Bone marrow (tissue), 2 donors: Measurements from ENCODE around the gene TGFB2.

Experiments
- DNase-seq, 2 donors: peaks; one replicate each; lab custom pipeline; 2025; lab: John Stamatoyannopoulos, UW

TGFB2 gene

DNA sequence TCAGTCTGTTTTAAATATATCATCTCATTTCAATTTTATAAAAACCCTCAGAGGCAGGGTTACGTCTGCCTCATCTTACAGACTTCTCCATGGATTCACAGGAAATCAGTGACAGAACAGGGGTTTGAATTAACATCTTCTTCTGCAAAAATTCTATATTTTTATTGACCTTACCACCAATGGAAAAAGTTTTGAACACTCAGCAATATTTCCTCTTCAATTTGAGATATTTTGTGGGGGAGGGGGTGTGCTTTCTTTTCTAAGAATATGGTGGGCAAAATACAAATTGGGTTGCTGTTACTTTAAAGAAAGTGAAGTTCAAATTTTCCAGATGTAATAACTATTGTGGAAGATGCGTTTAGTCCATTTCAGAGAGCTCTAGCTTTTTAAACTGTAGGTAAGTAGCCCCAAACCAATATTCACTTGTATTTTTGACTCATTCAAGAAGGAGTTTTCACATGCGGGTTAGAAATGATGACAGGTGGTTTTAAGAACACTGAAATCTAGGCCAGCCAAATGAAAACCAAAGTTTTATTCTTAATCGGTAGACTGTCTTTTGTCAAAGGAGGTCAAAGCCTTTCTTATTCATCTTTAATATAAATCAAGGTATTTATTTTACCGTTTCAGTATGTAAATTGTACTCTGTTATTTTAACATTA is 17.4 kb downstream of the TGFB2 start:
- no peak for DNase-seq

DNA sequence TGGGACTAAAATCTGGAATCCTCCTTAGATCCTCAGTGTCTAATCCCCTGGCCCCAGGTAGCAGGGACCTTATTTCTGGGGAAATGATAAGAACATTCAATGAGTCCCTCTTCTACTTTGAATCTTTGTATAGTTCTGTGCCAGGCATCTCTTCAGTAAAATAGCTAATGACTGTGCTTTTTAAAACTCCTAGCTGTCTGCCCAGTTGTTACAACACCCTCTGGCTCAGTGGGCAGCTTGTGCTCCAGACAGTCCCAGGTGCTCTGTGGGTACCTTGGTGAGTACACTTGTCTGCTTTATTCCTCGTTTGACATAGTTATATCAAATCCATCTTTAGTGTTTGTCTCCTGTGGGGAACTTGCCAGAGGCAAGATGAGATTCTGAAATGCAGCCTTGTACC is 18.0 kb downstream of the TGFB2 start:
- no peak for DNase-seq

DNA sequence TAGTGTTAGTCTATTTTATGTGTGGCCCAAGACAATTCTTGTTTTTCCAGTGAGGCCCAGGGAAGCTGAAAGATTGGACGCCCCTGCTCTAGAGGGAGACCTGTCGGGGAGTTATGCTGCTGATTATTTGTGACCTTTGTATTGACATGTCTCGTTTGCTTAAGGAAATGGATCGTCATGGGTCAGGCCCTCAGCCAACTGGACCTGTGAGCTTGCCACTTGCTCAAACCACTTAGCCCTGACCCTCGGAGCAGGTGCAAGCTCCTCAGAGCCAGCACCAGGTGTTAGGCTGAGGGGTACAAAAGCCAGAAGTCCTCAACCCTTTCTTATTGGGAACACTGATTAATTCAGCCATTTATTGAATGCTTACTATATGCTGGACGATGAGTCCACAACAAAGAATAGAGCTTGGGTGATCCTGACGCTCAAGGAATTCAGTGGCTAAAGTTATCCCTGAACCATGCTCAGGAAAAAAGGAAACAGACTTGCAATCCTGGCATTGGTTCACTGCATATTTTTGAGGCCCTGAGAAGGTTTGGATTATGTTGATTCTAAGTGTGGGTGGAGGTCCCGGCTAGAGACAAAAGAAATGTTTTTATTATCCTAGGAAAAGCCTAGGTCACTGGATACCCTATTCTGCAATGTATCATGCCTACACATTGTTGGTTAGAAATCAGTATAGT is 19.0 kb downstream of the TGFB2 start:
- DNase-seq = no peak

DNA sequence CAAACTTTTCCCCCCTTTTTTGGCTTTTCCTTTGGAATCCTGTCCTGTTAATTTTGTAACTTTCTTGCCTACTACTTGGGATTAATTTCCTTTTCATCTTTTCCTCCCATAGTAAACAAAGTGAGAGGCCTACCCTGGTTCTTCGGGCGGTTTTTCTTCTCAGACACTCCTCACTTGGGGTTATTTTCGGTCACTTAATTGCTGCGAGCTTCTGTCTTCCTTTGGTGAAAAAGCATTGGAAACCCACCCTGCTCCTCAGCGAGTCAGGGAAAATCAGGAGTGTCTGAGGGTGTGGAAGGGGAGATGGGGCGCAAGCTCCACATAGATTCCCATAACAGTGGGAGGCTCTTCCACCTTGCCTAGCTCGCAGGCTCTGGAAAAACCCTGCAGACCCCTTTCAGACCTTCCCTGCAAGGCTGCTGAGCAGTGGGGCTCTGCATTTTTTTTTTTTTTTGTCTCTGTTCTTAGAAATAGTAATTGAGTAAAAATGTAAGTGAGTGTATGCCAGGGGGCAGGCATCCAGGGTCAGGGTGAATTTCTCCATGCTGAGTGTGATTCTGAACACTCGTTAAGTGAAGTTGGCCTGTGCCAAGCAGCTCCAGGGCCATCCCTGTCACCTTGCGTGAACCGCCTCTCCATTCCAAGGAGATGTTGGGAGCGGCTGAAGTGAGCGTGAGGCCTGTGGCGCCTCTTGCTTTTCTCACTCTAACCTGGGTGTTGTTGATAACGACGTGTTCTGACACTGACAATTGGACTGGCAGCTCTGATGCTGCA is 20.3 kb downstream of the TGFB2 start:
- DNase-seq = no peak

DNA sequence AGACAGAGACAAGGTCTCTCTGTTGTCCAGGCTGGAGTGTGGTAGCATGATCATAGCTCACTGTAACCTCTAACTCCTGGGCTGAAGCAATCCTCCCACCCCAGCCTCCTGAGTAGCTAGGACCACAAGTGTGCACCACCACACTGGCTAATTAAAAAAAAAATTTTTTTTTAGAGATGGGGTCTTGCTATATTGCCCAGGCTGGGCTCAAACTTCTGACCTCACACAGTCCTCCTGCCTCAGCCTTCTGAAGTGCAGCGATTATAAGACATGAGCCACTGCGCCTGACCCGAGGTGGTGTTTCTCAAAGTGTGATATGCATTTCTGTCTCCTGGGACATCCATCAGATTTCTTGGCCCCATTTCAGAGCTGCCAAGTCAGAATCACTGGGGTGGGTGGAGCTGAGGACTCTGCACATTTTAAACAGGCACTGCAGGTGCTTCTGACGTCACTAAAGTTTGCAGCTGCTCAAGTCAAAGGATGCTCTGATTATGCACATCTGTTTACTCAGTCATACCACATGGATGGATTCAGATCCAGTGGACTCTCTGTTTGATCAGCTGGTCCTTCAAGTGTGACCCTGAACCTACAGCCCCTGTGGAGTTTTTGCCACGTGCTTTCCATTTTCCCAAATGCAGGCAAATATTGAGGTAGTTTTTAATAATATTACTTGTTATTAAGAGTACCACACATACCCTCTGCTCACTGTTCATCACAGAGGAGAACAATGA is 21.4 kb downstream of the TGFB2 start:
- DNase-seq = no peak

DNA sequence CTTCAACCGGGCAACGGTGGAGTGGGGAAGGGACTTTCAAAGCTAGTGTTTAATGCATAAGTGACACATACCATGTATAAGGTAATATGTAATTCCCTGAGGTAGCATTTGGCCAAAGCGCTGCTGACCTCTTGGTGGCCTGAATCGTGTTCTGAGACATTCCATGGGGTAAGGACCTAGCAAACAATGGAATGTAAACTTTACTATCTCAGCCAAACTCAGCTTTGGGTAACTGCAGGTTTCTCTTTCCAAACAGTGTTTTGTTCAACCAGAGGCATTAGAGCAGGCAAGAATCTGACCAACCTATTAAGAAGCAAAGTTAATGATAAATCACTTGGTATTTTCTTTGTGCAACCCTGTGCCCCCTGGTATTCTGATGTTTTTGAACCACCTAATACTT is 22.0 kb downstream of the TGFB2 start:
- DNase-seq = no peak

DNA sequence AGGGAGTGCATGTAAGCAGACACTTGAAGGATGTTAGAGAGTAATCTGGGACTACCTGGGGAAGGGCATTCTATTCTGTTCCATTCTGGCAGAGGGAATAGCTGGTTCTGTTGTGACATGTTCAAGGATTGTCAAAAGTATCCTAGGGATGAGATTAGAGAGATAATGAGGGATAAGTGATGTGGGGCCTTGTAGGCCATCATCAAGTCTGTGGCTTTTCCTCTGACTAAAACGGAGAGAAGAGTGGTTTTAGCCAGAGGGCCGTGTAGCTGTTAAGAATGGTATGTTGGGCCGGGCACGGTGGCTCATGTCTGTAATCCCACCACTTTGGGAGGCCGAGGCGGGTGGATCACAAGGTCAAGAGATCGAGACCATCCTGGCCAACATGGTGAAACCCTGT is 23.6 kb downstream of the TGFB2 start:
- no peak for DNase-seq

DNA sequence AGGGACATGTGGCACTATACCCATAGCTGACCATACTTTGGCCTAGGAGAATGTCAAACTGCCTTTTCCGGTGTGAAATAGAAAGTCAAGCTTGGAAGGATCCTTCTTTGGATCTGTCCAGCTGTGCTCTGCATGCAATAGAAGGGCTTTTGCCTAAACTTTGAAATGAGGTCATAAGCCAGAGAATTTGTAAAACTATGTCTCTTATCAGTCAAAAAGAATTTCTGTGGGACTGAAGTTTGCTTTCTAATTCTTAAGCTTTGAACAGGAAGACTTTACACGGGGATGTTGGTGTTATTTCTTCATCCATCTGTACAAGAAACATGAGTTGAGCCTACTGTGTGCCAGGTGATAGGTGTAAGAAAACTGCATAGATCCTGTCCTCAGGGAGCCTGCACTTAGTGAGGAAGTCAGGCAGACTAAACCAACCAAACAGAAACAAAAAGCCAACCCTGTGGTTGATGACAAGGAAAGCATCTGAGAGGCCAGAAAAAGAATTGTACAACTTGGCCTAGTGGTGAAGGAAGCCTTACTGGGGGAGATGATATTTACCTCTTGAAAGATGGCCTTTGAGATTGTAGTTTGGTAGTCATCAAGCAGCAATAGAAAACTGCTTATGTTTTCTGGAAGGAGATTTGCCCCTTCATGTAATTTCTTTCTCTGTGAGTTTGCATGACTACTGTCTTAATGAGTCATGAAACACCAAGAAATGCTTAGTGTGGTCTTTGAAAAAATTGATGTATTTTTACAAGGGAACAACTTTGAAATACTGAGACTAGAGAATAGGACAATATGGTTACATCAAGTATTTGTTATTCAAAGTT is 24.8 kb downstream of the TGFB2 start:
- no peak for DNase-seq

DNA sequence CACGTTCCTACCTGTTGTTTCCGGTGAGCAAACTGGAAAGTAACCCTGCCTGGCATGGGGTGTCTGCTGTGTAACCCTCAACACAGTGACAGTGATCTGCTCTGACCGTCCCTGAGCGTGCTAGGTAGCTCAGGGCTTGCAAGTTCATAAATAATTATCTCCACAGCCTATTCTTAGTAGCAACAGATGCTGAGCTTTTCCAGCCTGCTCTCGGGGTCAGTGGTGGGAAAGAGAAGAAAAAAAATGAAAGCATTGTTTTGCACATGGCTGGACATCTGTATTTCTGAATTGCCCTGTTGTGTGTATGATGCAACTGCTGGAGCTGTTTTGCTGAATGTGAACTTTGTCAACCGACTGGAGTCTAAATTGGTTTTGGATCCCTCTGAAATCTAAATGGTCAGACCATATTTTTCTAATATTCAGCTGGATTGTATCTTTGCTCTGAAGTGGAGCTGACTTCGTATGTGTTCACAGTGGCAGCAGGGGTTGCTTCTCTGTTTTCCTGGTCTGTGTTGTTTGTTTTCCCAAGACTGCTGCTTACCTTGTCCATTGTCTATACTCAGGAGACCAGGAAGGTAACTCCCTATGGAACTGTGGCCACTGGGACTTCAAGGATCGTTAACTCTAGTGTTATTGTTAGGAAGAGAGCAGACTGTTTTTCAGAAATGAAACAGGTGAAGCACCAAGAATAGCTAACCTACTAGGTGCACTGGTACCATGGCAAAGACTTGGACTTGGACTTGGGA is 27.0 kb downstream of the TGFB2 start:
- no peak for DNase-seq

DNA sequence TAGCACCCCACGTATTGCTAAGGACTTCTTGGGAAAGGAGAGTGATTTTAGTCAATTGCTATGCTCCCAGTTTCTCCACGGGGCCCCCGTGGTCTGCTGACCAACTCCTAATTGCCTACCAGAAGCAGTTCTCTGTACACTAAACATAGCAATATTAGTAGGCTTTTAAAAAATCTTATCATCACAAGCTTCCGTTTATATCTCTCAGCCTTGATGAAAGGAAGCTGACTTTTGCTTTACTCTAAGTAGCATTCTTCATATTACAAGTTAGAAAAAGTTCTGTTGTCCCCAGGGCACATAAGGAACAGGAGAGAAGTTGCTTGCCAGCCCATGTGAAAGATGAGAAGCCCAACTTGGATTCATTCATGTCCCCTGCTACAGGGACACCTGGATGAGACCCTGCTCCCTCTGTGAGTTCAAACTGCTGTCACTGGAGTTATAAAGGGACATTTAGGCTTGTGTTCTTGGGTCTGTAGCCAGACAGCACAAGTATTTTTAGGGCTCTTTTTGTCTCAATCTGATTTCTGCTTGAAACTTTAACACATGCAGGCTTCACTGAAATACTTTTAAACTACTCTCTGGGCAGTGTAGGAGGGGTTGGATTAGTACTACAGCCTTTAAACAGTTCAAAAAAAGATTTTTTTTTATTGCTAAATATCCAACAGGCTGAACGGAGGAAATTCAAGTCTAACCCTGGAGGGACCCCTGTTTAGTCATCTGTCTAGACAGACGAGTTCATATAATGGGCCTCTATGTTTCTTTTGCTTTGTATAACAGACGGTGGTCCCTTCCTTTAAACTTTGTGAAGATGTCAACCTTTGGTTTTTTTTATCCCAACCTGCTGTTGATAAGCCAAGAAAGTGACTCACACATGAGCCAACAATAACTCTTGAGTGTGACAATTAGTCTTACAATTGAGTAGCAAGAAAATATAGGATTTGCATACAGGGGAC is 29.5 kb downstream of the TGFB2 start:
- DNase-seq = no peak

DNA sequence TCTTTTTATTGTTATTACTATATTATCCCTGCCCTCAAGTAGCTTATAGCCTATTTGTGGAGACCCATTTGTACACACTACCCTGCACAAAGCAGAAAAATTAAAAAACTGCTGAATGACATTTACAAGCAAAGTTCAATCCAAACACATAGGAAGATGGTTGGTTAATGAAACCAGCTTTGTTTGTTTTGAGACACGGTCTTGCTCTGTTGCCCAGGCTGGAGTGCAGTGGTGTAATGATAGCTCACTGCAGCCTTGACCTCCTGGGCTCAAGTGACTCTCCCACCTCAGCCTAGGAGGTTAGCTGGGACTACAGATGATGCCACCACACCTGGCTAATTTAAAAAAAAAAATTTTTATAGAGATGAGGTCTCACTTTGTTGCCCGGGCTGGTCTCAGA is 31.6 kb downstream of the TGFB2 start:
- no peak for DNase-seq

DNA sequence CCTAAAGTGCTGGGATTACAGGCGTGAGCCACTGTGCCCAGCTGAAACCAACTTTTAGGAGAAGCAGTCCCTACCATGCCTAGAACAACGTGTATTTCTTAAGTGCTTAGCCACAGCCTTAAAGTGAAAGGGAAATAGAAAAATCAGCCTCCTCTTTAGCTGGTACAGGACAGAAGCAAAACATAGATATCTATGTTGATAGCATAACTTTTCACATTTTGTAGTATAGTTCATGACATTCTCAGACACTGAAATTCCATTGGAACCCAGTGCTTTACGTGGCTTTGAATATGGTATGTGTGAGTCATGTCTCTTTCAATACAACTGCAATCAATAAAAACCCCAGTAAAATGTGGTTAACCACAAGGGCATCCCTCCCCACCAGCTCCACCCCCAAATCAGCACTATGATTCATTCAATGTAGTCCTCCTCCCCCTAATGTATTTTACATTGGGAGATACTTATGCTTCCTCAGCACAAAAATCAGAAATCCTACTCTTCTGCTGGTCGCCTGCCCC is 32.1 kb downstream of the TGFB2 start:
- DNase-seq = peak; percentile 2 to 21

DNA sequence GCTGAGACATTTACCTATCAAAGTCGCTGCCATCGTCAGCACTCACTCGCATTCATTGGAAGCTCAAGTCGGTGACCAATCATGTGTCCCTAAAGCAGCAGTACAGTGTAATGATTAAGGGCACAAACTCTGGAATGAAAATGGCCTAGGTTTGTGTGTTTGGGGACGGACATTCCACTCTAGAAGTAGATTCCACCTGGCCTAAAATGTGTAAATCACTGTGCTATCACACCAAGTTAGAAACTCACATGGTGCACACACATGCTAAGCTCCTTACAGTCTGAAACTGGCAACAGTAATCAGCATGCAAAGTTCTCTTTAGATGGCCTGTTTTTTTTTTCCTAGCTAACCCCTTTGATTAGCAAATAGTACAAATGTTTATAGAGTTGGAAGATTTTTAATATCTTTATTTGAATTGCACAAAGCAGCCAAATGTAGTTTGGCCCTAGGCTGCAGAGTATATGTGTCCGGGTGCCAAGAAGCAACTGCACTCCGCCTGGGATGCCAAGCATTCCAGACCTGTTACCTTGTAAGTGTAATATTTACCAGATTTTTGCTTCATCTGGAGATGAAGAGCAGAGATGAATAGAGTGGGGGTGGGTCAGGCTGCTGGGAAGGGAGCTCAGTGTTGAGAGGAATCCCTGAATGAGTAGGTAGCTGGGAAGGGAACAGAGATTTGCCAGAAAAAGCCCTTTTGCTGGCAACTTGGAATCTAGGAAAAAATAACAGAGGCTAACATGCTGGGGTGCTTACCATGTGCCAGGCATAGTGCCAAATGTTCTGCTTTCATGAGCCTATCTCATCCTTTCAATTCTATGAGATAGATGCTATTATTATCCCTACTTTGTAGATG is 35.2 kb downstream of the TGFB2 start:
- DNase-seq = no peak

DNA sequence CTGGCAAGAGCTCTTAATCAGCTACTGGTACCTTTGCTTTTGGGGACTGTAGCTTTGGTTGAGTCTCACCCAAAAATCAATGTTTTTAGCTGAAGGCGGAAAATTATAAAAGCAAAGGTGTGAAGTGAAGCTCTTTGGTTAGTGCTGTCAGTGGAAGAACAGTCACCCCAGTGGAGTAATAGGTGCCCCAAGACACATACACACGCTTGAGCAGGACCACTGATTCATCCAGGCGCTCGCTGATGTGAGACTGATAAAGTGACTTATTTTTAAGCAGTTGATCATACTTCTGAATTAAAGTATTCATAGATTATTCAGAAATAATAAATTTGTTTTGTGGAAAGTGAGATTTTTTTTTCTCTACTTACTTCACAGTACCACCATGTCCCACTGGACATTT is 37.1 kb downstream of the TGFB2 start:
- no peak for DNase-seq

DNA sequence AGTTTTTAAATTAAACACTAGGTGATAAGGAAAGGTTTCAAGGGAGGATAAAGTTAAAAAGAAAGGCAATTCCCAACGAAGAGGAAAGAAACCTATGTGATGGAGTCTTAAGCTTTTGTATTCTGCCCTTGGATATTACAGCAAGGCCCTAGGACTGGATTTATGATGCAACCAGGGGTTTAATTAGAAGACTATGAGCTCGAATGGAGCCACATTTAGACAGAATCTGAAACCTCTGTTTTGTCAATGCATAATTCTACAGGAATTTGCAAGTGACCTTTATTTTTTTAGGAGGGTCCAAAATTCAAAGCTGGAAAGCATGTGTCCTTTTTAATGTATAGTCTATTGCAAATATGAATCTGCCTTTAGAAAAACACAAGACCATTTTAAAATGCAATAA is 37.9 kb downstream of the TGFB2 start:
- no peak for DNase-seq

DNA sequence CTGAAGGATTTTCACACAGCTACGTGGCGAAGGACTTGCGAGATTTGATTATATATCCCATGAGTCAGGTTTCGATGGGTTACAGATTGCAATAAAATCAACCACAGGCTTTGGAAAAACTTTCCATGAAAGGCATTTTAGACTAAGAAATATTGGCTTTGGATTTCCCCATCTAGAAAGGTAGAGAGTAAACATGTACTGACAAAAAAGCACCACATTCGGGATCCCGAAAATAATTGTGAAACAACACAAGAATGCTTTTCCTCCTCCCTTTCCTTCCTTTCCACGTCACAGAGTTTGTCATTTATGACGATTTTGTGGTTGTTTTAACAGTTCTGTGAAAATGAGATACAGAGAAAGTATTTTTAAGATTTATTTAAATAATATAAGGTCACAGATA is 38.5 kb downstream of the TGFB2 start:
- no peak for DNase-seq

DNA sequence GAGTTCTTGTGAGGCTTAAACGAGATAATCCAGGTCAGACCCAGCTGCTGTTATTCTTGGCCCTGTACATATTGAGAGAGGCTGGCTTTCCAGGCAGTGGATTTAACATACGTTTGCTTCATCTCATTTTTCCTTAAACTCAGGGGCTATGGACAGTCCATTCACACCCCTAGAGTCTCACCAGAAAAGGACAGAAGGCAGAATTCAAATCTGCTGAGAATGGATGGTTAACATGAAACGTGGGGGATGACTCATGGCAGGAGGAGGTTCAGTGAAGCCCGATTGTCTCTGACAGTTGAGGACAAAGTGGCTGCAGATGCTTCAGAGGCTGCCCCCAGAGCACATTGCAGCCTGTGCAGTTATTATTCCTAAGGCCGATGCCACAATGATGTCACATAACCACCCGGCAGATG is 39.5 kb downstream of the TGFB2 start:
- no peak for DNase-seq

DNA sequence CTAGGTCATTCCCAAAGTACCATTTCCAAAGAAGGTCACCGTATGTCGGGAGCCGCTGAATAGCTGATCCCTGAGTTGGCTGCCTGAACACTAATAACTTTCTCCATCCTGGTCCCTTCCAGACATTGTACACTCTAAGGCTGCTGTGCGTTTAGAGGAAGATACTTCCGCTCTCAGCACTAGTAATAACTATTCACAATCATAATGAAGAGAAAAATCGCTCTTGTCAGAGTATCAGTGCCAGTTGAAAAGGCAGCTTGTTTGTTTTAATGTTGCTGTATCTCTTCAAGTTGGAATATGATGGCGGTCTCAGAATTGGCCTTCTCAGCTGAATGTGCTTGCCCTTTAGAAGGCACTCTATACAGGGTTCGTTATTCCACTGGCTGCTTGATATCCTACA is 43.5 kb downstream of the TGFB2 start:
- no peak for DNase-seq

DNA sequence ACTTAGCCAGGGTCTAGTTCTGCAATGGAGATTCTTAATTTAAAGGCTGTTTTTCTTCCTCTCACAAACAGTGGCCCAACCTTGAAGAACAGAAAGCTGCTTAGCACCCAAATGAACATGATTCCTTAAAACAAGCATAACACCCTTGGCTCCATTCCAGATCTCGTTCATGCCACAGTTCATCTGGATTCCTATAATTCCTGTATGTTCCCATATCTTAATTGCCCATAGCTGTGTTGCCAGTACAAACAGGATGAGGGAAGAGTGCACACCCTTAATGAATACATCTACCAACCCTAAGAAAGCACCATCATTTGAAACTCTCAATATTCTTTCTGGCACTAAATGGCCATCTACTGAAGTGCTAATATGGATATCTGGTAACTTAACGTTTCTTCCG is 45.5 kb downstream of the TGFB2 start:
- no peak for DNase-seq
